H1 (cell line): ENCODE data around the gene RAB11FIP3. TPM values are rescaled to one million over a fixed set of nuclear protein-coding genes. Genes with fewer than 3 reads are reported as not detected.

Source experiments
- CTCF ChIA-PET: fragments of 300-600 bp; sonication (Branson Sonifier 250); formaldehyde crosslinking; loops from one replicate; lab custom pipeline; 2021; ENCODE audit not compliant: partially characterized antibody; lab: Charles Lee
- POLR2A ChIA-PET: fragments of 300-600 bp; sonication (Branson Sonifier 250); formaldehyde crosslinking; loops from one replicate; lab custom pipeline; 2021; ENCODE audit warnings: inconsistent platforms; ENCODE audit not compliant: partially characterized antibody; lab: Charles Lee
- DNase-seq, 2 experiments: peaks; one replicate each; pipeline versions ENCODE4 v3.0.0 to v3.0.0-alpha.2; 2010 to 2022; ENCODE audit warnings: low spot score in 2 of 2, low read depth in 1 of 2, mixed read lengths in 1 of 2
- FAIRE-seq: peaks from 2 replicates; lab custom pipeline; 2011; peaks lifted over from hg19 to GRCh38; lab: Jason Lieb, UNC
- H2AFZ ChIP-seq: 2 replicates; pipeline ENCODE4 v1.8.1; 2012; ENCODE audit warnings: low read length, inconsistent platforms
- H2AK5ac ChIP-seq: 2 replicates; pipeline ENCODE4 v1.6.1; 2013; ENCODE audit warnings: low read depth, low read length
- H2BK120ac ChIP-seq: replicated peaks from 2 replicates; pipeline ENCODE3; 2013; ENCODE audit warnings: low read depth, low read length, inconsistent platforms
- H2BK12ac ChIP-seq: 2 replicates; pipeline ENCODE4 v1.6.1; 2013; ENCODE audit warnings: low read depth, low read length
- H2BK15ac ChIP-seq: 2 replicates; pipeline ENCODE4 v1.6.1; 2013; ENCODE audit warnings: low read length
- H2BK20ac ChIP-seq: 2 replicates; pipeline ENCODE4 v1.6.1; 2013; ENCODE audit warnings: low read length
- H2BK5ac ChIP-seq: 2 replicates; pipeline ENCODE4 v1.6.1; 2013; ENCODE audit warnings: low read depth, low read length
- H3K14ac ChIP-seq: 2 replicates; pipeline ENCODE4 v1.6.1; 2013; ENCODE audit warnings: inconsistent platforms; ENCODE audit not compliant: insufficient read length
- H3K18ac ChIP-seq: 2 replicates; pipeline ENCODE4 v1.6.1; 2013; ENCODE audit warnings: low read length; ENCODE audit errors: extremely low read depth
- H3K23ac ChIP-seq: 2 replicates; pipeline ENCODE4 v1.6.1; 2013; ENCODE audit warnings: inconsistent platforms; ENCODE audit not compliant: insufficient read length
- H3K23me2 ChIP-seq: 2 replicates; pipeline ENCODE4 v1.6.1; 2013; ENCODE audit warnings: low read depth, low read length
- H3K27ac ChIP-seq: 2 replicates; pipeline ENCODE4 v1.6.1; 2011; ENCODE audit warnings: low read depth, low read length, inconsistent platforms
- H3K27me3 ChIP-seq, 4 experiments: replicated peaks in 1 of 4; 1 replicate in 1 of 4; 2 replicates in 3 of 4; pipeline versions ENCODE4 v1.6.1 to v1.8.1; 2011 to 2013; ENCODE audit warnings: low read length in 3 of 4, mild to moderate bottlenecking in 3 of 4, inconsistent platforms in 2 of 4, mixed read lengths in 2 of 4, moderate library complexity in 1 of 4; ENCODE audit not compliant: control insufficient read depth in 3 of 4, insufficient read depth in 3 of 4; ENCODE audit errors: extremely low read depth in 1 of 4
- H3K36me3 ChIP-seq, 4 experiments: 2 replicates each; pipeline versions ENCODE4 v1.6.1 to v1.8.1; 2011 to 2013; ENCODE audit warnings: mild to moderate bottlenecking in 4 of 4, low read length in 3 of 4, moderate library complexity in 2 of 4, control low read depth in 1 of 4, inconsistent platforms in 1 of 4; ENCODE audit not compliant: insufficient read depth in 4 of 4, control insufficient read depth in 2 of 4
- H3K4ac ChIP-seq: replicated peaks from 2 replicates; pipeline ENCODE3; 2013; ENCODE audit warnings: low read length, low read depth, mixed read lengths, inconsistent platforms; ENCODE audit not compliant: insufficient read length
- H3K4me1 ChIP-seq, 4 experiments: replicated peaks in 1 of 4; 1 replicate in 1 of 4; 2 replicates in 3 of 4; pipeline versions ENCODE4 v1.6.1 to v1.8.1; 2011 to 2013; ENCODE audit warnings: low read length in 3 of 4, inconsistent platforms in 2 of 4, mixed read lengths in 1 of 4; ENCODE audit not compliant: insufficient read depth in 4 of 4, control insufficient read depth in 3 of 4
- H3K4me2 ChIP-seq, 2 experiments: 2 replicates each; pipeline versions ENCODE4 v1.6.1 to v1.8.1; 2011 to 2013; ENCODE audit warnings: low read depth in 2 of 2, low read length in 2 of 2, control low read depth in 1 of 2, inconsistent platforms in 1 of 2, mild to moderate bottlenecking in 1 of 2; ENCODE audit not compliant: insufficient read depth in 1 of 2
- H3K4me3 ChIP-seq, 4 experiments: fragments of 200-600, 300-600 bp in 1 of 4; sonication (generic), shearing (Covaris generic), sonication (Bioruptor Twin) in 1 of 4; 2 replicates each; pipeline versions ENCODE4 v1.5.1 to v1.8.1; 2011 to 2016; ENCODE audit warnings: low read length in 4 of 4, low read depth in 3 of 4, control low read depth in 2 of 4, inconsistent platforms in 2 of 4, mild to moderate bottlenecking in 2 of 4, mixed read lengths in 1 of 4, moderate library complexity in 1 of 4; ENCODE audit not compliant: insufficient read depth in 2 of 4; ENCODE audit errors: extremely low read depth in 1 of 4
- H3K56ac ChIP-seq: replicated peaks from 2 replicates; pipeline ENCODE3; 2013; ENCODE audit warnings: low read depth, mild to moderate bottlenecking, mixed read lengths, low read length, inconsistent platforms; ENCODE audit not compliant: insufficient read length
- H3K79me1 ChIP-seq: 2 replicates; pipeline ENCODE4 v1.6.1; 2013; ENCODE audit warnings: low read depth, low read length, control low read depth
- H3K79me2 ChIP-seq, 2 experiments: 2 replicates each; pipeline versions ENCODE4 v1.6.1 to v1.8.1; 2012 to 2013; ENCODE audit warnings: low read length in 2 of 2, mild to moderate bottlenecking in 2 of 2, inconsistent platforms in 1 of 2; ENCODE audit not compliant: insufficient read depth in 2 of 2, control insufficient read depth in 1 of 2
- H3K9ac ChIP-seq, 4 experiments: replicated peaks in 1 of 4; 1 replicate in 1 of 4; 2 replicates in 3 of 4; pipeline versions ENCODE4 v1.6.1 to v1.8.1; 2011 to 2013; ENCODE audit warnings: low read depth in 3 of 4, low read length in 3 of 4, control low read depth in 2 of 4, mild to moderate bottlenecking in 2 of 4, moderate library complexity in 2 of 4, inconsistent platforms in 1 of 4; ENCODE audit errors: extremely low read depth in 1 of 4
- H3K9me3 ChIP-seq, 2 experiments: 2 replicates each; pipeline versions ENCODE4 v1.6.1 to v1.8.1; 2012 to 2013; ENCODE audit warnings: mild to moderate bottlenecking in 2 of 2, moderate library complexity in 2 of 2, control low read depth in 1 of 2, inconsistent platforms in 1 of 2, low read depth in 1 of 2, low read length in 1 of 2, mixed read lengths in 1 of 2; ENCODE audit not compliant: insufficient read depth in 2 of 2
- H4K20me1 ChIP-seq, 2 experiments: replicated peaks in 1 of 2; 2 replicates each; pipeline versions ENCODE3 to v1.8.1; 2011 to 2013; ENCODE audit warnings: inconsistent platforms in 2 of 2, low read length in 2 of 2, mild to moderate bottlenecking in 1 of 2; ENCODE audit not compliant: insufficient read depth in 2 of 2, control insufficient read depth in 1 of 2
- H4K5ac ChIP-seq: 2 replicates; pipeline ENCODE4 v1.6.1; 2013; ENCODE audit warnings: low read length, low read depth, mixed read lengths, inconsistent platforms; ENCODE audit not compliant: insufficient read length
- H4K8ac ChIP-seq: 2 replicates; pipeline ENCODE4 v1.8.0; 2013; ENCODE audit warnings: mild to moderate bottlenecking, moderate library complexity, low read length, inconsistent platforms; ENCODE audit not compliant: insufficient read depth; ENCODE audit errors: extremely low read depth
- H4K91ac ChIP-seq: replicated peaks from 2 replicates; pipeline ENCODE3; 2013; ENCODE audit warnings: low read length, mixed read lengths, inconsistent platforms; ENCODE audit not compliant: insufficient read length
- BRCA1 ChIP-seq: IDR thresholded peaks from 2 replicates; pipeline ENCODE4 v1.6.1; 2012; ENCODE audit warnings: low read depth, low read length, improper control_type of control experiment
- RXRA ChIP-seq: IDR thresholded peaks from 2 replicates; pipeline ENCODE4 v1.6.1; 2011; ENCODE audit warnings: low read depth, mild to moderate bottlenecking, low read length, moderate library complexity; ENCODE audit not compliant: insufficient read depth
- WGBS, 2 experiments: shearing (Covaris generic) in 1 of 2; methylation state at CpG; one replicate each; pipeline versions ENCODE4 v1.1.6 to v1.1.7; 2013 to 2015; ENCODE audit warnings: low lambda C conversion rate in 2 of 2, mixed read lengths in 2 of 2, inconsistent platforms in 1 of 2, low coverage in 1 of 2, missing lambda C conversion rate in 1 of 2; ENCODE audit not compliant: insufficient replicate concordance in 2 of 2, insufficient coverage in 1 of 2, insufficient read length in 1 of 2; ENCODE audit errors: extremely low coverage in 1 of 2, missing lambda C conversion rate in 1 of 2; 5-methylcytosine and 5-hydroxymethylcytosine counted together
- polyA plus RNA-seq, 7 experiments: library from polyadenylated mRNA; depleted of rRNA in 3 of 7; stranded (reverse) in 5 of 7; unstranded in 2 of 7; fragments of >200 nt in 5 of 7; fragments of 200-250 nt in 2 of 7; gene quantifications; 1 replicate in 5 of 7; 2 replicates in 1 of 7; 4 replicates in 1 of 7; pipeline versions ENCODE4 v1.2.1 to v1.2.3, GENCODE V29; 2011 to 2013; ENCODE audit warnings: missing spikeins in 2 of 7, mixed read lengths in 2 of 7
- total RNA-seq: library from RNA; stranded (reverse); fragmentation: NEBNext Ultra II Directional; extraction: Animal tissue kit (Norgen Biotek cat#: 25700); gene quantifications from 2 replicates; pipeline ENCODE4 v1.2.1, GENCODE V29; 2021

The RAB11FIP3 gene
- total and polyA plus RNA-seq, 2 of the 8 experiments (the other 6 are each of a cell fraction or from before 2014, with no cell fraction given): 9.3 to 35.2 TPM

GRCh38 chr16:404971-405486, 20.4 kb upstream of the RAB11FIP3 start:
- ChIA-PET POLR2A (interaction anchor here (1.9 to 3.2 kb wide), 3 partner anchors 9 to 47 kb away, joined by 4 to 13 read pairs (median 7); no protein-coding TSS in a partner anchor), CTCF (interaction anchor here (2.9 kb wide), 1 partner anchor 83 kb away, joined by 11 read pairs; no protein-coding TSS in a partner anchor)
- H3K4me2 ChIP-seq: no peak overlapping the region
- H3K14ac ChIP-seq: no peak overlapping the region
- no peak overlapping the region for H2BK15ac ChIP-seq
- no peak overlapping the region for H2BK20ac ChIP-seq
- 88% methylated on average over 12 of the region's 12 CpGs; no CpG with 5 or more reads in 1 of the 2 experiments for WGBS, 2 experiments
- no peak overlapping the region for H4K91ac ChIP-seq
- H3K4me3 ChIP-seq: no peak overlapping the region
- TF ChIP-seq BRCA1 (no peak), RXRA (no peak)
- no peak overlapping the region for H3K18ac ChIP-seq
- no peaks in the 10 kb centered on the region for H3K79me1 ChIP-seq
- no peak overlapping the region for H2BK120ac ChIP-seq
- H3K79me2 ChIP-seq: no peaks in the 10 kb centered on the region
- peaks cover 2 to 8% (median 4%) of the 10 kb centered on the region in 4 experiments; a peak in 5 of 8 replicates for H3K36me3 ChIP-seq
- H2AK5ac ChIP-seq: no peak overlapping the region
- no peak overlapping the region for H4K5ac ChIP-seq
- no peaks in the 10 kb centered on the region for H3K9me3 ChIP-seq
- no peak overlapping the region for H3K4ac ChIP-seq
- FAIRE-seq: no peak
- H2AFZ ChIP-seq: no peak overlapping the region
- no peak overlapping the region for H2BK12ac ChIP-seq
- H4K8ac ChIP-seq: no peak overlapping the region
- peak overlapping the region; percentile 10; the same call in 1 of the 2 replicates for H3K27ac ChIP-seq
- H3K56ac ChIP-seq: no peak overlapping the region
- no peaks in the 10 kb centered on the region for H3K27me3 ChIP-seq
- H4K20me1 ChIP-seq: peaks cover 0 to 3% of the 10 kb centered on the region in 2 experiments
- H3K23ac ChIP-seq: no peak overlapping the region
- H3K4me1 ChIP-seq: peaks cover 0 to 7% (median 3%) of the 10 kb centered on the region in 4 experiments; a peak in 4 of 7 replicates
- H3K23me2 ChIP-seq: no peaks in the 10 kb centered on the region; the same call in 1 of the 2 replicates
- peak overlapping the region in 1 of 4 experiments; percentile 10; a peak in 1 of 7 replicates for H3K9ac ChIP-seq
- no peak overlapping the region for H2BK5ac ChIP-seq
- peak in 1 of 2 experiments; percentile 45 for DNase-seq
